Stimulated activated CD4-positive, alpha-beta T cell treated with anti-CD3 and anti-CD28 coated beads, TNF-alpha, amount 100 ng/mL, for 24 hours (primary cell): ENCODE data around the gene BCL11A.

Experiments
- DNase-seq, 3 experiments: peaks; one replicate each; pipeline ENCODE4 v3.0.0-alpha.2; 2020; ENCODE audit warnings: low read depth in 3 of 3

BCL11A gene

DNA sequence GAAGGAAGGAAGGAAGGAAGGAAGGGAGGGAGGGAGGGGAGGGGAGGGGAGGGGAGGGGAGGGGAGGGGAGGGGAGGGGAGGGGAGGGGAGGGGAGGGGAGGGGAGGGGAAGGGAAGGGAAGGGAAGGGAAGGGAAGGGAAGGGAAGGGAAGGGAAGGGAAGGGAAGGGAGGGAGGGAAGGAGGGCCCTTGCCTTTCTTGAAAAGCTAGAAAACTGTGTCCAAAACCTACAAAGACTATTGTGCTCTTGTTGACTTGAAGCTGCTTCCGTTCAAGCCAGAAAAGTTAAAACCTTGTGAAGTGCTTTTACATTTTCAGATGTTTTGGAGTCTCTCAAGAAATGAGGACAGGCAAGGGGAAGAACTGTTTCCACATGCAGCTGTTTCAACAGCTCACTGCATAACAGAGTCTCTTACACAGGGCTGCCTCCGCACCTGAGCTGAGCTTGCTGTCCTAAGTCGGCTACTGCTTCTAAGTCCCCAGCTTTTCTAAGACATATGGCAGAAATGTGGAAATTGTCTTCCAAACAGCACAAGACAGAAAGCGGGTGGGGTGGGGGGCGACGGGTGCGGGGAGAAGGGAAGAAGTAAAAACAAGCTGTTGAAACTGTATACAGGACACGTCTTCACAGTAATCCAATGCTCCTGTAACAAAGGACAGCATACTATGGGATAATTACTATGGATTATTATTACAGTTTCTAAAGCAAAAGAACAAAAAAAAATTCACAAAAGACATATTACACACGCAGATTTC, 46.1 kb downstream of the BCL11A start:
- DNase-seq: no peak

- no peak for DNase-seq
Observed at GRCh38 chr2:60505880-60506260, 47.6 kb downstream of the BCL11A start.

GRCh38 chr2:60505240-60505879, 48.1 kb downstream of the BCL11A start:
- DNase-seq: no peak

DNA sequence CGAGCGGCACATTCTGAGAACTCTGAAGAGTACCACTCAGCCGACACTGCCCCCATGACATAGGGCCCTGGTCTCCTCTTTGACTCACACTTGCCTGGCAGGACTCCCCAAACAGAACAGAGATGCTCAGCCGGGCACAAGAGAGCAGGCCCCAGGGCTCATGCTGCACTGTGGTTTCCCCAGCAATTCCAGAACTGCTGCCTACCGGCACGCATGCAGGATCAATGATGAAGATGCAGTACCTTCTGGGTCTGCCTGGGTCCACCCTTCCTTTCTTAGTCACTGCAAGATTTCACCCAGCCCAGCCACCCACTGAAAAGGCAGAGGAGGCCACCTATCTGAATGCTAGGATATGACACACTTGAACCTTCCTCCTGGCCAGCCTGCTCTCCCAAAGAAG, 49.4 kb downstream of the BCL11A start:
- DNase-seq: no peak

- DNase-seq: no peak
Observed at GRCh38 chr2:60502144-60502543, 51.3 kb downstream of the BCL11A start.

GRCh38 chr2:60500861-60501260, 52.6 kb downstream of the BCL11A start:
- no peak for DNase-seq

- DNase-seq: no peak
Observed at GRCh38 chr2:60499651-60500265, 53.7 kb downstream of the BCL11A start.

- DNase-seq: no peak
Observed at GRCh38 chr2:60498816-60499429, 54.5 kb downstream of the BCL11A start.

DNA sequence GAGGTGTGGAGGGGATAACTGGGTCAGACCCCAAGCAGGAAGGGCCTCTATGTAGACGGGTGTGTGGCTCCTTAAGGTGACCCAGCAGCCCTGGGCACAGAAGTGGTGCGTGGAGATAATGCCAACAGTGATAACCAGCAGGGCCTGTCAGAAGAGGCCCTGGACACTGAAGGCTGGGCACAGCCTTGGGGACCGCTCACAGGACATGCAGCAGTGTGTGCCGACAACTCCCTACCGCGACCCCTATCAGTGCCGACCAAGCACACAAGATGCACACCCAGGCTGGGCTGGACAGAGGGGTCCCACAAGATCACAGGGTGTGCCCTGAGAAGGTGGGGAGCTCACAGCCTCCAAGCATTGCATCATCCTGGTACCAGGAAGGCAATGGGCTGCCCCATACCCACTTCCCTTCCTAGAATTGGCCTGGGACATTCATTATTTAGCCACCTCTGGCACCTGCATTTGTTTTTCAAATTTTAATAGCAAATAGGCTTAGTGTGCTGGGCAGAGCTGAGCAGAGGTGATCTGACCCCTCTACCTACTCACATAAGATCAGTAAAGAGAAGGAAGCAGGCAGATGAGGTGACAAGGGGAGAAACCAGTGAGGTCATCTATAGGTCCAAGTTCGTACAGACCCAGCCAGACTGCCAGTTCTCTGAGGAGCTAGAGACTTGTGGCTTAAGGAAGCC, 55.2 kb downstream of the BCL11A start:
- no peak for DNase-seq

- no peak for DNase-seq
Observed at GRCh38 chr2:60497500-60497899, 56.0 kb downstream of the BCL11A start.

- DNase-seq: no peak
Observed at GRCh38 chr2:60496956-60497355, 56.5 kb downstream of the BCL11A start.

DNA sequence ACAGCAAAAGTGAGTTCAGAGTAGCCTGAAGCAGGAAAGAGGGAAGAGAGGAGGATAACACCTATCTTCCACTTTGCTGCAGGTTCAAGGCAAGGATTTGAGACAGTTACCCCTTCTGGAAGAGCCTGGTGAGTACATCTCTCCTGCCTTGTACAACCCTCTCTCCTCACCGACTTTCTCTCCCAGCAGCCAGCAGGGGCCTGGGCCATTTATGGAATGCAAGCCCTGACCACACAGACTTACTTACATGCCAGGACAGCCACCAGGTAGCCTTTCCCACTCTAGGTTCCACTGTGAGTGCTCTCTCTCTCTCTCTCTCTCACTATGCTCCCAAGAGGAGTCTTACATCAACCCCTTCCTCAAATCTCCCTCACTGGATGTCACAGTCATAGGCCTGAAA, 57.0 kb downstream of the BCL11A start:
- DNase-seq: no peak

DNA sequence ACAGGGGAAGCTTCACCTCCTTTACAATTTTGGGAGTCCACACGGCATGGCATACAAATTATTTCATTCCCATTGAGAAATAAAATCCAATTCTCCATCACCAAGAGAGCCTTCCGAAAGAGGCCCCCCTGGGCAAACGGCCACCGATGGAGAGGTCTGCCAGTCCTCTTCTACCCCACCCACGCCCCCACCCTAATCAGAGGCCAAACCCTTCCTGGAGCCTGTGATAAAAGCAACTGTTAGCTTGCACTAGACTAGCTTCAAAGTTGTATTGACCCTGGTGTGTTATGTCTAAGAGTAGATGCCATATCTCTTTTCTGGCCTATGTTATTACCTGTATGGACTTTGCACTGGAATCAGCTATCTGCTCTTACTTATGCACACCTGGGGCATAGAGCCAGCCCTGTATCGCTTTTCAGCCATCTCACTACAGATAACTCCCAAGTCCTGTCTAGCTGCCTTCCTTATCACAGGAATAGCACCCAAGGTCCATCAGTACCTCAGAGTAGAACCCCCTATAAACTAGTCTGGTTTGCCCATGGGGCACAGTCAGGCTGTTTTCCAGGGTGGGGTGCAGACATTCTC, 58.3 kb downstream of the BCL11A start:
- no peak for DNase-seq

GRCh38 chr2:60493804-60494387, 59.6 kb downstream of the BCL11A start:
- no peak for DNase-seq

GRCh38 chr2:60492548-60492947, 60.9 kb downstream of the BCL11A start:
- no peak for DNase-seq

- DNase-seq: no peak
Observed at GRCh38 chr2:60490848-60491247, 62.6 kb downstream of the BCL11A start.

GRCh38 chr2:60490441-60490840, 63.0 kb downstream of the BCL11A start:
- no peak for DNase-seq

DNA sequence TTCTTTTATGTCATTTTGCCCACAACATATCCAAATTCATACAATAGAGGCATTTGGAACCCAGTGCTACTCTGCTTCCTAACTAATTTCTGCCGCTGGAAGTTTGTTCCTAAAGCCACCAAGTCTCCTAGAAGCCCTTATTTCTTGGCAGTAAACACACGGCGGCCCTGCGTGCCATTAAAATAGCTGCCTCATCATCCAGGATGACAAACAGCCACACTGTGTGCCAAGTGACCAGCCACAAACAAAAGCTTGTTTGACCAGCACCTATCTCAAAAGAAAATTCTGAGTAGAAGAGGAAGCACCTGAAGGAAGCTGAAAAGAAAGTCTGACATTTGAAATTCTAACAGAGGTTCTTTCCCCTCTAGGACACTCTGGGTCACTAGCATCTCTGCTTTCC, 64.2 kb downstream of the BCL11A start:
- no peak for DNase-seq

- DNase-seq: no peak
Observed at GRCh38 chr2:60488291-60488690, 65.2 kb downstream of the BCL11A start.

- DNase-seq: no peak
Observed at GRCh38 chr2:60487174-60487573, 66.3 kb downstream of the BCL11A start.

GRCh38 chr2:60486551-60486950, 66.9 kb downstream of the BCL11A start:
- DNase-seq: no peak
